PC-3 (cell line): ENCODE measurements around the gene PLA1A. TPM values are rescaled to one million over a fixed set of nuclear protein-coding genes. Genes with fewer than 3 reads are reported as not detected.

ENCODE experiments used
- ATAC-seq: fragments of 200-7000 bp; cut with Tn5 transposase; 2 replicates; pipeline ENCODE4 v1.9.1; 2020; ENCODE audit warnings: mild to moderate bottlenecking, moderate library complexity
- BruUV-seq: library from RNA; stranded (reverse); fragments of 400-500 nt; replicated peaks from 2 replicates; lab custom pipeline; 2021; lab: Mats Ljungman, UMichigan
- CTCF ChIA-PET: fragments of 300-600 bp; sonication (Branson Sonifier 250); formaldehyde crosslinking; loops from one replicate; lab custom pipeline; 2022; ENCODE audit warnings: antibody characterized with exemption; lab: Charles Lee
- POLR2A ChIA-PET: fragments of 300-600 bp; sonication (Branson Sonifier 250); formaldehyde crosslinking; loops from one replicate; lab custom pipeline; 2022; ENCODE audit warnings: antibody characterized with exemption; ENCODE audit not compliant: unreplicated experiment; lab: Charles Lee
- DNase-seq: peaks from one replicate; pipeline ENCODE4 v3.0.0-alpha.2; 2015
- H2AFZ ChIP-seq: fragments of 300-600 bp; sonication (generic); 2 replicates; pipeline ENCODE4 v1.6.0; 2016; ENCODE audit warnings: antibody characterized with exemption, low read length
- H3F3A ChIP-seq: fragments of 300-600 bp; sonication (generic); one replicate; pipeline ENCODE4 v1.6.0; 2017; ENCODE audit warnings: antibody characterized with exemption, low read length, control low read depth, mild to moderate bottlenecking; ENCODE audit not compliant: unreplicated experiment
- H3K27ac ChIP-seq: fragments of 300-600 bp; sonication (generic); 2 replicates; pipeline ENCODE4 v1.5.1; 2016; ENCODE audit warnings: mild to moderate bottlenecking, low read length
- H3K27me3 ChIP-seq: fragments of 300-600 bp; sonication (generic); 2 replicates; pipeline ENCODE4 v1.6.1; 2016; ENCODE audit warnings: low read length, mixed read lengths
- H3K36me3 ChIP-seq: fragments of 300-600 bp; sonication (generic); 2 replicates; pipeline ENCODE4 v1.6.1; 2016; ENCODE audit warnings: low read depth, mixed run types, low read length, mixed read lengths
- H3K4me1 ChIP-seq: fragments of 300-600 bp; sonication (generic); 2 replicates; pipeline ENCODE4 v1.5.1; 2016; ENCODE audit warnings: low read length; ENCODE audit not compliant: insufficient read depth
- H3K4me2 ChIP-seq: fragments of 300-600 bp; sonication (generic); 2 replicates; pipeline ENCODE4 v1.6.0; 2016; ENCODE audit warnings: low read length
- H3K4me3 ChIP-seq: fragments of 300-600 bp; sonication (generic); 2 replicates; pipeline ENCODE4 v1.5.1; 2016; ENCODE audit warnings: mild to moderate bottlenecking, low read length, mixed read lengths
- H3K79me2 ChIP-seq: fragments of 300-600 bp; sonication (generic); 2 replicates; pipeline ENCODE4 v1.6.1; 2017; ENCODE audit warnings: low read length, mixed read lengths
- H3K9ac ChIP-seq: fragments of 300-600 bp; sonication (generic); 2 replicates; pipeline ENCODE4 v1.6.0; 2016; ENCODE audit warnings: mild to moderate bottlenecking, low read length
- H3K9me2 ChIP-seq: fragments of 300-600 bp; sonication (generic); replicated peaks from 2 replicates; pipeline ENCODE4 v1.6.1; 2016; ENCODE audit warnings: mixed run types, low read length, mixed read lengths
- H3K9me3 ChIP-seq: fragments of 300-600 bp; sonication (generic); 2 replicates; pipeline ENCODE4 v1.6.1; 2016; ENCODE audit warnings: low read length, mixed read lengths
- H4K20me1 ChIP-seq: fragments of 300-600 bp; sonication (generic); 2 replicates; pipeline ENCODE4 v1.6.1; 2016; ENCODE audit warnings: low read length, mixed read lengths
- EZH2 ChIP-seq: fragments of 300-600 bp; sonication (generic); IDR thresholded peaks from one replicate; pipeline ENCODE4 v1.6.1; 2017; ENCODE audit warnings: antibody characterized with exemption, mild to moderate bottlenecking, low read length; ENCODE audit not compliant: unreplicated experiment
- EZH2phosphoT487 ChIP-seq: fragments of 300-600 bp; sonication (generic); IDR thresholded peaks from 2 replicates; pipeline ENCODE4 v1.6.1; 2018; ENCODE audit warnings: mild to moderate bottlenecking, antibody characterized with exemption, low read length, borderline replicate concordance
- intact Hi-C: fragments of 100-400 bp; cut with micrococcal nuclease; formaldehyde crosslinking; loops from 2 replicates; pipeline ENCODE4 v1.9.0; 2023
- total RNA-seq: library from RNA; depleted of rRNA; stranded (reverse); fragments of >200 nt; gene quantifications from 2 replicates; pipeline ENCODE4 v1.2.3, GENCODE V29; 2014
- TF ChIP-seq, protein P1 (sequence below): fragments of 300-600 bp; sonication (generic); conservative IDR thresholded peaks from 2 replicates; pipeline ENCODE4 v1.5.1; 2017; ENCODE audit warnings: antibody characterized with exemption, low read depth, mild to moderate bottlenecking, low read length

Gene PLA1A
- total RNA-seq, 1 experiment from 2014 or later: 0.36 TPM

DNA sequence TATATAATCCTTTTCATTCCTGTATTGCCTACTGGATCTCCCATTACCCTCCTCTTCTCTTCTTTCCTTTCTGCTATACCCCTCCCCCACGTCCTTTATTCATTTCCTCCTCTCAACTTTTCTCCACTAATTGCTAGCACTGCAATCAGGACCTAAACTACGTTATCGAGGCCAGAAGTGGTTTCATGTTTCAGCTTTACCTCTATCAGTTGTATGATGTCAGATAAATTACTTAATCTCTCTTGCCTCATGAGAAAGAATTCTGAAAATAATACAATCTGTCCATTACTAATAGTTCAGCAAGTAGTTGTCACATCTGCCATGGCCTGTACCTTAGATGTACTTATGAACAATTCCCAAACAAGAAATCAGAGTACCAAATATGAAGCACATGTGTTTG, 52.1 kb downstream of the PLA1A start:
- no peak for DNase-seq
- Histone ChIP-seq H4K20me1 (no peaks in the 10 kb centered on the region), H3F3A (no peaks in the 10 kb centered on the region), H3K27me3 (no peaks in the 10 kb centered on the region), H3K4me2 (no peak overlapping the region), H3K9me3 (no peaks in the 10 kb centered on the region), H3K27ac (no peak overlapping the region), H2AFZ (no peak overlapping the region), H3K9ac (no peak overlapping the region), H3K36me3 (no peaks in the 10 kb centered on the region), H3K4me3 (no peak overlapping the region), H3K79me2 (no peaks in the 10 kb centered on the region), H3K4me1 (no peaks in the 10 kb centered on the region), H3K9me2 (no peaks in the 10 kb centered on the region)
- CTCF ChIA-PET: no interaction called here
- intact Hi-C loops: no loop called here
- ATAC-seq: no peak
- no TSS peak for BruUV-seq
- POLR2A ChIA-PET: no interaction called here
- TF ChIP-seq EZH2phosphoT487 (no peak), EZH2 (no peak)

DNA sequence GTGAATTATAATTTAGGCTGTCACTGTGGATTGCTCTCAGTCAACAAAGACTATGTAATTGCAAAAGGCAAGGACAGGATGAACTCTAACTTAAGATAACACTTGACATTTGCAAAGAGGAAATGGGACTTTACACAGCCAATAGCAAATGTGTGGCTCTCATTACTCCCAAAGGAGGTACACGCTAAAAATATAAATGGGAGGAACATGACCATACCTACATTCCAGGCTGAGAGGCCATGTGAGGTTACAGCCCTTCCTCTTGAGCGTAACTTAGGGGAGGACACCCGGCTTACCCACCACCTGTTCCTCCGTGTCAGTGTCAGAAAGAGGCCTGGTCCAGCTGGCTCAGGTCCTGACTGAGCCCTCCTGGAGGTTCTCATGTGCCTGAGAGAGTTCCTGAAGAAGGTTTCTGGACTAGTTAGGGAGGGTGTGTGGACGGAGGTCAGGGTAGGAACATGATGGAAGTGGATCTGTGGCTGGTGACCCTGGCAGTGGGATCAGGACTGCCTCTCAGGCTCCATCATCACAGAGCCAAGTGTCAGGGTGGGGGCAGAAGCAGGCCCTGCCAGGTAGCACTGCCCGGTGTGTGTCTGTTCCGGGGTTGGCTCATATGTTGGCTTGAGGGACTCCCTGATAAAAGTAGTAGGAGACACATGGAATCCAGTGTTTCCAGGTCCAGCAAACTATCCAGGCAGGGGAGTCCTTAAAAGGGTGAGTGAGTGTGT, 54.8 kb downstream of the PLA1A start:
- no peaks in the 10 kb centered on the region for H3K27me3 ChIP-seq
- no peaks in the 10 kb centered on the region for H3K36me3 ChIP-seq
- H3F3A ChIP-seq: no peaks in the 10 kb centered on the region
- no peak overlapping the region for H3K4me2 ChIP-seq
- DNase-seq (no peak), ATAC-seq (no peak)
- no peaks in the 10 kb centered on the region; the same call in 1 of the 2 replicates for H3K9me2 ChIP-seq
- H2AFZ ChIP-seq: no peak overlapping the region
- intact Hi-C loops: no loop called here
- no TSS peak for BruUV-seq
- H4K20me1 ChIP-seq: no peaks in the 10 kb centered on the region
- CTCF ChIA-PET: no interaction called here
- no peaks in the 10 kb centered on the region for H3K79me2 ChIP-seq
- no peaks in the 10 kb centered on the region for H3K9me3 ChIP-seq
- POLR2A ChIA-PET: interaction anchor here (0.6 kb wide), 1 partner anchor 443 kb away, joined by 4 read pairs; no protein-coding TSS in a partner anchor
- no peaks in the 10 kb centered on the region for H3K4me1 ChIP-seq
- H3K9ac ChIP-seq: no peak overlapping the region
- no peak overlapping the region for H3K27ac ChIP-seq
- no peak for TF ChIP-seq EZH2
- TF ChIP-seq, protein P1, sequence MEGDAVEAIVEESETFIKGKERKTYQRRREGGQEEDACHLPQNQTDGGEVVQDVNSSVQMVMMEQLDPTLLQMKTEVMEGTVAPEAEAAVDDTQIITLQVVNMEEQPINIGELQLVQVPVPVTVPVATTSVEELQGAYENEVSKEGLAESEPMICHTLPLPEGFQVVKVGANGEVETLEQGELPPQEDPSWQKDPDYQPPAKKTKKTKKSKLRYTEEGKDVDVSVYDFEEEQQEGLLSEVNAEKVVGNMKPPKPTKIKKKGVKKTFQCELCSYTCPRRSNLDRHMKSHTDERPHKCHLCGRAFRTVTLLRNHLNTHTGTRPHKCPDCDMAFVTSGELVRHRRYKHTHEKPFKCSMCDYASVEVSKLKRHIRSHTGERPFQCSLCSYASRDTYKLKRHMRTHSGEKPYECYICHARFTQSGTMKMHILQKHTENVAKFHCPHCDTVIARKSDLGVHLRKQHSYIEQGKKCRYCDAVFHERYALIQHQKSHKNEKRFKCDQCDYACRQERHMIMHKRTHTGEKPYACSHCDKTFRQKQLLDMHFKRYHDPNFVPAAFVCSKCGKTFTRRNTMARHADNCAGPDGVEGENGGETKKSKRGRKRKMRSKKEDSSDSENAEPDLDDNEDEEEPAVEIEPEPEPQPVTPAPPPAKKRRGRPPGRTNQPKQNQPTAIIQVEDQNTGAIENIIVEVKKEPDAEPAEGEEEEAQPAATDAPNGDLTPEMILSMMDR: no peak
- TF ChIP-seq EZH2phosphoT487: no peak
- no peak overlapping the region for H3K4me3 ChIP-seq

DNA sequence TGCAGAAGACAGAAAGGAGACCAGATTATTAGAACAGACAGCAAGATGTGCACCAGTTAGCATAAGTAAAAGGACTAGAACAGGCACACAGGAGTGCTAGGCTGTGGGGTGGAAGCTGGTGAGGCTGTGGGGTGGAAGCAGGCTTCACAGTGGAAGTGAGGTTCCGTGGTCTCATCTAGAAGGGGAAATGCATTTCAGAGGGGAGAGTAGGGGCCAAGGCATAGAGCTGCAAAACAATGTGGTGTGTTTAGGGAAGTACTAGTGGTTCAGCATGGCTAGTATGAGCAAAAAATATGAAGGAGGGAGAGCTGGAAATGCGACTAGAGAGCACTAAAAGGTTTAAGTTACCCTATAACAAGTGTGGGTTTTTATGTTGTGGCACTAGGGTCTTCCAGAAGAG, 56.2 kb downstream of the PLA1A start:
- no peak overlapping the region for H2AFZ ChIP-seq
- DNase-seq: no peak
- no peak overlapping the region for H3K27ac ChIP-seq
- H3K79me2 ChIP-seq: no peaks in the 10 kb centered on the region
- H3K9me3 ChIP-seq: no peaks in the 10 kb centered on the region
- no peaks in the 10 kb centered on the region; the same call in 1 of the 2 replicates for H3K9me2 ChIP-seq
- ChIA-PET CTCF (no interaction called here), POLR2A (no interaction called here)
- BruUV-seq: no TSS peak
- no peak for ATAC-seq
- H4K20me1 ChIP-seq: no peaks in the 10 kb centered on the region
- H3K9ac ChIP-seq: no peak overlapping the region
- no peaks in the 10 kb centered on the region for H3K36me3 ChIP-seq
- TF ChIP-seq EZH2phosphoT487: no peak
- TF ChIP-seq, protein P1: no peak
- TF ChIP-seq EZH2: no peak
- H3K4me3 ChIP-seq: no peak overlapping the region
- intact Hi-C loops: no loop called here
- H3F3A ChIP-seq: no peaks in the 10 kb centered on the region
- H3K4me2 ChIP-seq: no peak overlapping the region
- no peaks in the 10 kb centered on the region for H3K4me1 ChIP-seq
- no peaks in the 10 kb centered on the region for H3K27me3 ChIP-seq
